ENCODE measurements around the gene TXNDC2. TPM values are rescaled to one million over a fixed set of nuclear protein-coding genes. Genes with fewer than 3 reads are reported as not detected.

TXNDC2 gene
- total and polyA plus RNA-seq, 2 donors (not counting 1 experiment from before 2014, with no cell fraction given), result 0.15 TPM; not detected in 1

DNA sequence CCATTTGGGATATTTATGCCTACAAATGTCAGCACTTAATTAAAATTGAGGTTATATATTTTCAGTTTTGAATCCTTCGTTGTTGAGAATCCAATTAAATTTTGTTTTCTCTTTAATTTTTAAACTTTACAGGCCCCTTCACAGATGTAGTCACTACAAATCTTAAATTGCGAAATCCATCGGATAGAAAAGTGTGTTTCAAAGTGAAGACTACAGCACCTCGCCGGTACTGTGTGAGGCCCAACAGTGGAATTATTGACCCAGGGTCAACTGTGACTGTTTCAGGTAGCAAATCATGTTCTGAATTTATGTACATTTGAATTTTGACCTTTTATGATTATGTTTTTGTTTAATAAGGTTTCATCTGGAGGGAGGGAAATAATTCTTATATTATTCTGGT is 45.9 kb downstream of the TXNDC2 start:
- H3K9ac ChIP-seq (ENCODE audit: insufficient read depth, low read length), result no peak overlapping the region
- no peak overlapping the region for H3K4me2 ChIP-seq (ENCODE audit: extremely low read depth, insufficient read depth, low read length)
- no peak for DNase-seq (ENCODE audit: low read depth in 2 of 2)
- H2AFZ ChIP-seq (ENCODE audit: low read length), result no peak overlapping the region
- H3K79me2 ChIP-seq (ENCODE audit: control insufficient read depth, insufficient read depth, low read length), result peaks cover 83% of the 10 kb centered on the region
- no peak overlapping the region for H3K4me3 ChIP-seq (replicated peaks in 1 of 4; ENCODE audit: control extremely low read depth in 1 of 4, insufficient read depth in 1 of 4, low read depth in 3 of 4, low read length in 4 of 4)
- no peaks in the 10 kb centered on the region for H3K4me1 ChIP-seq (ENCODE audit: control insufficient read depth, extremely low read depth, insufficient read depth, low read length)
- no peaks in the 10 kb centered on the region for H3K9me3 ChIP-seq (ENCODE audit: control insufficient read depth, insufficient read depth, low read depth, low read length)
- no peak overlapping the region for H3K27ac ChIP-seq (ENCODE audit: insufficient read depth, low read length)
- H3K27me3 ChIP-seq (ENCODE audit: control insufficient read depth, insufficient read depth, low read length), result no peaks in the 10 kb centered on the region
- H3K36me3 ChIP-seq (ENCODE audit: control insufficient read depth, insufficient read depth, low read length), result peaks cover 1% of the 10 kb centered on the region
- peaks cover 8% of the 10 kb centered on the region for H4K20me1 ChIP-seq (ENCODE audit: control insufficient read depth, extremely low read depth, insufficient read depth, low read length)
- TF ChIP-seq EZH2 (IDR thresholded peaks at IDR 0.05; ENCODE audit: low read length, missing control alignments), result no peak
- TF ChIP-seq, protein P1, sequence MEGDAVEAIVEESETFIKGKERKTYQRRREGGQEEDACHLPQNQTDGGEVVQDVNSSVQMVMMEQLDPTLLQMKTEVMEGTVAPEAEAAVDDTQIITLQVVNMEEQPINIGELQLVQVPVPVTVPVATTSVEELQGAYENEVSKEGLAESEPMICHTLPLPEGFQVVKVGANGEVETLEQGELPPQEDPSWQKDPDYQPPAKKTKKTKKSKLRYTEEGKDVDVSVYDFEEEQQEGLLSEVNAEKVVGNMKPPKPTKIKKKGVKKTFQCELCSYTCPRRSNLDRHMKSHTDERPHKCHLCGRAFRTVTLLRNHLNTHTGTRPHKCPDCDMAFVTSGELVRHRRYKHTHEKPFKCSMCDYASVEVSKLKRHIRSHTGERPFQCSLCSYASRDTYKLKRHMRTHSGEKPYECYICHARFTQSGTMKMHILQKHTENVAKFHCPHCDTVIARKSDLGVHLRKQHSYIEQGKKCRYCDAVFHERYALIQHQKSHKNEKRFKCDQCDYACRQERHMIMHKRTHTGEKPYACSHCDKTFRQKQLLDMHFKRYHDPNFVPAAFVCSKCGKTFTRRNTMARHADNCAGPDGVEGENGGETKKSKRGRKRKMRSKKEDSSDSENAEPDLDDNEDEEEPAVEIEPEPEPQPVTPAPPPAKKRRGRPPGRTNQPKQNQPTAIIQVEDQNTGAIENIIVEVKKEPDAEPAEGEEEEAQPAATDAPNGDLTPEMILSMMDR (conservative IDR thresholded peaks at IDR 0.05 in 1 of 2, IDR thresholded peaks at IDR 0.05 in 1 of 2; ENCODE audit: low read depth in 1 of 2, low read length in 2 of 2), result no peak

- no peak for DNase-seq (ENCODE audit: low read depth in 2 of 2)
- H3K79me2 ChIP-seq (ENCODE audit: control insufficient read depth, insufficient read depth, low read length), result peaks cover 70% of the 10 kb centered on the region
- H3K27ac ChIP-seq (ENCODE audit: insufficient read depth, low read length), result no peak overlapping the region
- H3K9ac ChIP-seq (ENCODE audit: insufficient read depth, low read length), result no peak overlapping the region
- H3K4me2 ChIP-seq (ENCODE audit: extremely low read depth, insufficient read depth, low read length), result no peak overlapping the region
- no peak overlapping the region for H2AFZ ChIP-seq (ENCODE audit: low read length)
- no peak for TF ChIP-seq EZH2 (IDR thresholded peaks at IDR 0.05; ENCODE audit: low read length, missing control alignments)
- H3K4me3 ChIP-seq (replicated peaks in 1 of 4; ENCODE audit: control extremely low read depth in 1 of 4, insufficient read depth in 1 of 4, low read depth in 3 of 4, low read length in 4 of 4), result no peak overlapping the region
- no peaks in the 10 kb centered on the region for H3K27me3 ChIP-seq (ENCODE audit: control insufficient read depth, insufficient read depth, low read length)
- peaks cover under 1% of the 10 kb centered on the region for H4K20me1 ChIP-seq (ENCODE audit: control insufficient read depth, extremely low read depth, insufficient read depth, low read length)
- no peaks in the 10 kb centered on the region for H3K4me1 ChIP-seq (ENCODE audit: control insufficient read depth, extremely low read depth, insufficient read depth, low read length)
- H3K9me3 ChIP-seq (ENCODE audit: control insufficient read depth, insufficient read depth, low read depth, low read length), result no peaks in the 10 kb centered on the region
- peaks cover 6% of the 10 kb centered on the region for H3K36me3 ChIP-seq (ENCODE audit: control insufficient read depth, insufficient read depth, low read length)
Observed at GRCh38 chr18:9933865-9934264, 48.1 kb downstream of the TXNDC2 start.

- Histone ChIP-seq H3K9ac (ENCODE audit: insufficient read depth, low read length) (no peak overlapping the region), H4K20me1 (ENCODE audit: control insufficient read depth, extremely low read depth, insufficient read depth, low read length) (no peaks in the 10 kb centered on the region), H3K4me3 (replicated peaks in 1 of 4; ENCODE audit: control extremely low read depth in 1 of 4, insufficient read depth in 1 of 4, low read depth in 3 of 4, low read length in 4 of 4) (no peak overlapping the region), H3K4me1 (ENCODE audit: control insufficient read depth, extremely low read depth, insufficient read depth, low read length) (no peaks in the 10 kb centered on the region), H3K36me3 (ENCODE audit: control insufficient read depth, insufficient read depth, low read length) (peaks cover 6% of the 10 kb centered on the region), H3K27me3 (ENCODE audit: control insufficient read depth, insufficient read depth, low read length) (no peaks in the 10 kb centered on the region), H3K79me2 (ENCODE audit: control insufficient read depth, insufficient read depth, low read length) (peaks cover 66% of the 10 kb centered on the region), H3K27ac (ENCODE audit: insufficient read depth, low read length) (no peak overlapping the region), H2AFZ (ENCODE audit: low read length) (no peak overlapping the region), H3K9me3 (ENCODE audit: control insufficient read depth, insufficient read depth, low read depth, low read length) (no peaks in the 10 kb centered on the region), H3K4me2 (ENCODE audit: extremely low read depth, insufficient read depth, low read length) (no peak overlapping the region)
- no peak for DNase-seq (ENCODE audit: low read depth in 2 of 2)
- TF ChIP-seq, protein P1 (conservative IDR thresholded peaks at IDR 0.05 in 1 of 2, IDR thresholded peaks at IDR 0.05 in 1 of 2; ENCODE audit: low read depth in 1 of 2, low read length in 2 of 2), result no peak
- TF ChIP-seq EZH2 (IDR thresholded peaks at IDR 0.05; ENCODE audit: low read length, missing control alignments), result no peak
Observed at GRCh38 chr18:9934274-9934673, 48.5 kb downstream of the TXNDC2 start.

Other genes starting within 250 kb of the TXNDC2 start
- 26.2 and 29.6 TPM in 2 replicates for gene RAB31, start 177.7 kb upstream of the TXNDC2 start, total RNA-seq
- gene RAB31, start 177.7 kb upstream of the TXNDC2 start, polyA plus RNA-seq, result 27.4 and 47.1 TPM in 2 replicates
- 181 and 235 TPM in 2 replicates for gene VAPA, start 28.0 kb downstream of the TXNDC2 start, total RNA-seq
- gene VAPA, start 28.0 kb downstream of the TXNDC2 start, polyA plus RNA-seq, result 420 and 425 TPM in 2 replicates